Caki2 (cell line): ENCODE results near the gene ASB18. TPM values are rescaled to one million over a fixed set of nuclear protein-coding genes. Genes with fewer than 3 reads are reported as not detected.
A peak's percentile ranks its signal among the peaks of the same experiment; 100 is the strongest.

Source experiments
- DNase-seq: peaks from one replicate; pipeline ENCODE4 v3.0.0-alpha.2; 2015; ENCODE audit warnings: low read depth
- in situ Hi-C: cut with HindIII; loops from 2 replicates; pipeline ENCODE4 v1.10.0; 2016; ENCODE audit warnings: low sequenced_read_pairs, low pct_unique_long_range_greater_than_20kb, mixed read lengths
- total RNA-seq: library from RNA; depleted of rRNA; stranded (reverse); fragments of >200 nt; shearing (Covaris generic); gene quantifications from 2 replicates; pipeline ENCODE4 v1.2.3, GENCODE V29; 2014; ENCODE audit warnings: low replicate concordance

ASB18 gene
- total RNA-seq, 1 experiment from 2014 or later: not detected

- in situ Hi-C loops: no loop called here
- DNase-seq: no peak
These were observed 13.2 kb downstream of the ASB18 start for GRCh38 chr2:236250909-236251579.

GRCh38 chr2:236250286-236250685 is 13.9 kb downstream of the ASB18 start:
- in situ Hi-C loops: no loop called here
- no peak for DNase-seq

GRCh38 chr2:236249066-236249465 is 15.1 kb downstream of the ASB18 start:
- in situ Hi-C loops: no loop called here
- DNase-seq: no peak

GRCh38 chr2:236246711-236247246 is 17.4 kb downstream of the ASB18 start:
- in situ Hi-C loops: no loop called here
- no peak for DNase-seq

- in situ Hi-C loops: no loop called here
- no peak for DNase-seq
These were observed 19.9 kb downstream of the ASB18 start for GRCh38 chr2:236244256-236244655.

- DNase-seq: no peak
- in situ Hi-C loops: no loop called here
These were observed 22.1 kb downstream of the ASB18 start for GRCh38 chr2:236242057-236242495.

- no peak for DNase-seq
- in situ Hi-C loops: no loop called here
These were observed 22.8 kb downstream of the ASB18 start for GRCh38 chr2:236241181-236242056.

- peak; percentile 31 for DNase-seq
- in situ Hi-C loops: no loop called here
These were observed 23.8 kb downstream of the ASB18 start for GRCh38 chr2:236240228-236240990.

GRCh38 chr2:236239276-236240065 is 24.7 kb downstream of the ASB18 start:
- in situ Hi-C loops: no loop called here
- DNase-seq: no peak

GRCh38 chr2:236238751-236239150 is 25.5 kb downstream of the ASB18 start:
- in situ Hi-C loops: no loop called here
- DNase-seq: no peak

- in situ Hi-C loops: no loop called here
These were observed 26.6 kb downstream of the ASB18 start for GRCh38 chr2:236237468-236238190.

GRCh38 chr2:236236559-236237452 is 27.4 kb downstream of the ASB18 start:
- DNase-seq: no peak
- in situ Hi-C loops: no loop called here

More at GRCh38 chr2:236237468-236238190, 26.6 kb downstream of the ASB18 start:
- no peak for DNase-seq

GRCh38 chr2:236229186-236229585 is 35.0 kb downstream of the ASB18 start:
- in situ Hi-C loops: no loop called here
- DNase-seq: no peak

- in situ Hi-C loops: no loop called here
- no peak for DNase-seq
These were observed 40.5 kb downstream of the ASB18 start for GRCh38 chr2:236223675-236224074.

- no peak for DNase-seq
- in situ Hi-C loops: no loop called here
These were observed 42.4 kb downstream of the ASB18 start for GRCh38 chr2:236221798-236222197.

- no peak for DNase-seq
- in situ Hi-C loops: no loop called here
These were observed 44.8 kb downstream of the ASB18 start for GRCh38 chr2:236219411-236219810.
